ENCODE results near the gene CDYL.

The CDYL gene

DNA sequence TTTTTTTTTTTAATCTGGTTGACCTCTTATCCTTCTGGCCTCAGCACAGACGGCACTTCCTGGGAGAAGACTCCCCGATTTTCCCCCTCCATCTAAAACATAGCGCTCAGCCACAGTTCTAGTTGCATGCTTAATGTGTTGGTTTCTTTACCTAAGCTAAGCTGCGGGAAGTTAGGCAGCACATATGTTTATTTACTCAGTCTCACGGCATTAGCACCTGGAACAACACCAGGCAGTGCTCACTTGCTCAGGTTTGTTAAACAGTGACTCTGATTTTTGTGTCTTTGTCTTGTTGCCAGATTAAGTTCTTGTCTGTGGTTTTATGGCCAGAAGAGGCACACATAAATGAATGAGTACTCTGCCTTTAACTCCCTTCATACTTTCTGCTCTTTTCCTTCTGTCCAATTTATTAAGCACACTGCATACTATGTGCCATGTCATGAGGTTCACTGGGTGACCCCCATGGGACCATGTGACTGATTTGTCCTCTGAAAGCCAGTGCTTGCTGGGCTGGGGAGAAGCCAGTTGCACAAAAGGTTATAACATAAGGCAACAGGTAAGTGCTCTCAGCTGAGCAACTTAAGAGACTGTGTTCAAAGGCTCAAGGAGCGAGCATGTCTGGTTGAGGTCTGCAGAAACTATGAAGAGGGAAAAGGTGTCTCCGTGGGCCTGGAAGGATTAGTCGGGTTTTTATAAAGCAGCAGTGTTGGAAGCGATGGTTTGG is 134.0 kb downstream of the CDYL start:
- DNase-seq: peak; percentile 61

DNA sequence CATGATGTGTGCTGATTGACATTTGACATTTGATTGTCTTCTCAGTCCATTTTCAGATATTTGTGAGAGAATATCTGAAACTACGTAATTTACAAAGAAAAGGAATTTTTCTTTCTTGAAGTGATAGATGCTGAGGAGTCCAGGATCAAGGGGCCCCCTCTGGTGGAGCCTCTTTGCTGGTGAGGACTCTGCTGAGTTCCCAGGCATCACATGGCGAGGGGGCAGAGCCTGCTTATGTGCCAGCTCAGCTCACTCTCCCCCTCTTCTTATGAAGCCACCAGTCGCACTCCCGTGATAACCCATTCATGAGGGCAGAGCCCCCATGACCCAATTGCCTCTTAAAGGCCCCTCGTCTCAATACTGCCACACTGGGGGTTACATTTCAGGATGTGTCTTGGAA is 136.4 kb downstream of the CDYL start:
- DNase-seq: no peak

DNA sequence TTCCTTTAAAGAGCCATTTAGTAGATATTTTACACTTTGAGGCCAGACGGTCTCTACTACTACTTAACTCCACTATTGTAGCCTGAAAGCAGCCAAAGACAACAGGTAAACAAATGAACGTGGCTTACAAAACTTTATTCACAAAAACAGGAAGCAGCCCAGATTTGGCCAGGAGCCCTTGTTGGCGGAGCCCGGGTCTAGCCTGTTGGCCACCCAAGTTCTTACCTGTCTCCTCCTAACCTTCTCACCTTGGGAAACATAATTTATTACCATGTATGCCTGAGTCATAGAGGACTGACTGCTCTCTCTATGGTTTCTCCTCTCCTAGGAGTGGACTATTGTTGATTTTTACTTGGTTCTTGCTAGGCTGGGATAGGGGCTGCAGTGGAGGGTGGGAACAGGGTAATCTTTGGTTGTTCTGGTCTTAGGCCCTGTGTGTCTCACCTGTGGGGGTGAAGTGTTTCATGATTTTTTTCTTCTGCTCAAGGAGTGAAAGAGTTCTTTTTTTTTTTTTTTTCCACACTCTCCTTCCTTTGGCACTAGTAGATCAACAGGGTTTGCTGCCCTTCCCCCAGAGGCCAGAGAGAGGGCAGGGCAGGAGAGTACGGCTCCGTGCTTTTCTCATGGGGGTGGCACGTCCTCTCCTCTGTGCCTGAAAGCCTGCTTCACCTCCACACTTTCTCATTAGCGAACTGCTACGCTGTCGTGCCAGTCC is 137.7 kb downstream of the CDYL start:
- DNase-seq: no peak

DNA sequence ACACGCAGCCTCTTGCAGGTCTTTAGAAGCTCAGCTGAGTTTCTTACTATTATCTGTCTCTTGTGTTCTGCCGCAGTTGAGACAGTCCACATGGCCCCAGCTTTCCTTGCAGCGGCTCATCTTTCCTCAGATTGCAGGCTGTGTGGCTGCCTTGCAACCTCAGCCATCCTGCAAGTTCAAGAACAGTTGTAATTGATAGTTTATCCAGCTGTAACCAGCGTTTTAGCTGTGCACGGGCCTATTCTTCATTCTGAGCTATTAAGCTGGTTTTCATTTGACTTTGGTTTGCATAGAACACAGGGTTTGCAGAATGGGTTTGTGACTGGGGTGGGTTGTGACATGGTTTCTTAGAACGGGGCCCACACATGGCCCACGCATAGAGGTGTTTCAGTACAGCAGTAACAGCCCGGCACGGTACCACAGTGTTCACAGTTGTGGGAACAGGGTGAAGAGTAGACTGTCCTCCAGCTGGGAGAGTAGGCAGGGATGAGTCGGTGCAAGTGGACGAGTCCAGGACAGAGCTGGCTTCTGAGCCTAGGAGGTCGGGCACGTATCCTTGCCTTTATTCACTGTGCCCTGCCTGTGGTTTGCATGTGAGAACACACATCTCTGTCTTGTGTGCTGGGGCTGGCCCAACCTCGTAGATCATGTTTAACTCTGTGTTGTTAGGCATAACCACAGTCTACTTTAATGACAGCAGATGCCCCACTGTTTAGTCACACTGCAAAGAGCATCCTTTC is 138.4 kb downstream of the CDYL start:
- no peak for DNase-seq

DNA sequence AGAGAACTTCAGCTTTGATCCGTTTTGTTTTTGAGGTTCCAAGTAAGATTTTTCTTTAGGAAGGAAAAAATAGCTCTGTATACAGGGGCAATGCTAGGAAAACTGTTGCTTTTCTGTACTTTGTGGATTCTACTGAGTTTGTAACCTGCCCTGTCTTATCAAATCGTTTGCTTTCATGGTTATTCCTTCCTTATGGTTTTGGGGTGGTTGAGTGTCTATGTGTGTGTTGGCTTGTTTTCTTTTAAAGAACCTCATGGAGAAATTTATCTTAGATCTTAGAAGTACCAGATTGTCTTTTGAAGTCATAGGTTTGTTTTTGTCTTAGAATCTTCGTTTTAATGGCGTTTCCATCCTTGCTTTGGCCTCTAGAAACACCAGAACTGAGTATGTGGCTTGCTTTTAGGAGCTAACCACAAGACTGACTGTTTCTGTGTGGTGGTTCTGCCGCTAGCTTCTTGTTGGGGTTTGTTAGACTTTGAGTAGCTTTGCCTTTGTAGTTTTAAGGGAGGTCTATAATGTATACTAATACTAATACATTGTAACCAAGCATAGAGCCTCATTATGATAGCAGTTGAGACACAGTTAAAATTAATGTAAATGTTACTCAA is 140.9 kb downstream of the CDYL start:
- no peak for DNase-seq

DNA sequence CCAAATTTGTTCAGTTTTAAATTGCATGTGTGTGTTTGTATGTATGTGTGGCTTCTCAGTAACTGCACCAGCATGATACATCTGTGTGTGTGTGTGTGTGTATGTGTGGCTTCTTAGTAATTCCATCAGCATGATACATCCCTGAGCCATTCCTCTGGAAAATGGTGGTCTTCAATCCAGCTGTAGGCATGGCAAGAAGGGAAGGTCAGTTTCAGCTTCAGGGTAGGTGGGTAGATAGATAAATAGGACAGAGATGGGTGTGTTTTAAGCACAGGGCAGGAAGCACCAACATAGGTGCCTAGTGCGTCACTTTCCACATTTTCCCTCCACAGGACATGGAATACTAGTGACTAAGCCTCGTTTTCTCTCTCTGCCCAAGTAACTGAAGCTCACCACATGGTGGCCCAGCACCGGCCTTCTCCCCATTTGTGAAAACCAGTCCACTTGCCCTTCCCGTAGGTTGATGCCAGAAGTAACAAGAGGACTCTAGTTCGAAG is 144.8 kb downstream of the CDYL start:
- DNase-seq: no peak

DNA sequence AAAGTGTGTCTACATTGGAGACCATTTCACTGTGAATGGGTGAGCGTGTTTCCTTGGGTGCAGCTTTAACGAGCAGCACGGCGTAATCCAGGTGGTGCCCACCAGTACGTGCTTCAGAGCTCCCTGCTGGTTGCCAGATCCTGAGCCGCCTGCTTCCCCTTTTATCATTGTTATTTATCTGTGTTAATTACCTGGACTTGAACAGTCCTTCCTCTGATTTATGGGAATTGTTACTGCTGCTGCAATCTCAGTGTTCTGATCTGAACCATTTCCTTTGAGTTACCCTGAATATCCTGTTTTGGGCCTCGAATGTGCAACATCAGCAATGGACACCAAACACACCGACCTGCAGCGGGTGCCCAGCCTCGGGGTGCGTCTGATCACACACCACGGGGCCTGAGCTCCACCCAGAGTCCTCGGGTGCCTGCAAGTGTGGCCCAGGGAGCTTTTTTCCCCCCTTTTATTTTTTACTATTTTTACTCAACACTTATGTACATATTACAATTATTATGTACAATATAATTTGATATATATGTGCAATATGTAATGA is 146.4 kb downstream of the CDYL start:
- DNase-seq: peak; percentile 74

DNA sequence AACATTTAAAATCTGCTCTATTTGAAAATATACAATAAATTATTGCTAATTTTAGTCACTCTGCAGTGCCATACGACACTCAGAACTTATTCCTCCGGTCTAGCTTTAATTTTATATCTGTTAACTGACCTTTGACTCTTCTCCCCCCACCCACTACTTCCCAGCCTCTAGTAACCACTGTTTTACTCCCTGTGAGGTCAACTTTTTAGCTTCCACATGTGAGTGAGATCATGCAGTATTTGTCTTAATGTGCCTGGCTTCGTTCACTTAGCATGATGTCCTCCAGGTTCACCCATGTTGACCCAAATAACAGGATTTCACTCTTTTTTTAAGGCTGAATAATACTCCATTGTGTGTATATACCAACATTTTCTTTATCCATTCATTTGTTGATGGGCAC is 146.9 kb downstream of the CDYL start:
- no peak for DNase-seq

DNA sequence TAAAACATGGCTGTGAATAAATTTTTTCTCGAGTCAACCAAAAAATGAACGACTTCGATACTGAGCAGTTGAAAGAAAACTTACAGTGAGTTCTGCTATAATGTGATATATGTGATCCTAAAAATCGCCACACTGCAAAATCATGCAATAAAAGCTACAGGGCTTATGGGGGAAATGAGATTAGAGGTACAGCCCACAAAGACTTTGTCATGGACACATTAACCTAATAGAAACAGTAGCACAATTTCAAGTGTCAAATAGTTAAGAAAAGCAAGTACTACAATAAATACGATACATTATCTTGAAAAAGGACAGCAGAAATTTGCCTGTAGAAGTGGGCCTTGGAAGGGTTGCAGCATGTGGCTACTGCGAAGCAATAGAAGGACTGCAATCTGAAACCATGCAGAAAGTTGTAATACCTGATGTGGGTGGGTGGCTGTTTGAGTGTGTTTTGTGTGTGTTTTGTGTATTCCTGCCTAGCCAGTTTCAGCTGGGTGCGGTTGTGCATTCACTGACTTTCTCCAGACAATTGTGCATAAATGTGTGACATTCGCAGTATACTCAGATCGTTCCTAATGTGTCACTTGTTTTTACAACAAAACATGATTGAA is 148.6 kb downstream of the CDYL start:
- DNase-seq: no peak

DNA sequence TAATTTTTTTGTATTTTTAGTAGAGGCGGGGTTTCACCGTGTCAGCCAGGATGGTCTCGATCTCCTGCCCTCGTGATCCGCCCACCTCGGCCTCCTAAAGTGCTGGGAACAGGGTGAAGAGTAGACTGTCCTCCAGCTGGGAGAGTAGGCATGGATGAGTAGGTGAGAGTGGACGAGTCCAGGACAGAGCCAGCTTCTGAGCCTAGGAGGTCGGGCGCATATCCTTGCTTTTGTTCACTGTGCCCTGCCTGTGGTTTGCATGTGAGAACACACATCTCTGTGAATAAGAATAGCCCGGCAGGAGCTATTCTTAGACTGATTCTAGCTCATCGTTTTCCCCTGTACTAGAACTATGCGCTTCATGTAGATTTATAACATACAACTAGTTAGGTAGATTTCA is 149.4 kb downstream of the CDYL start:
- no peak for DNase-seq

DNA sequence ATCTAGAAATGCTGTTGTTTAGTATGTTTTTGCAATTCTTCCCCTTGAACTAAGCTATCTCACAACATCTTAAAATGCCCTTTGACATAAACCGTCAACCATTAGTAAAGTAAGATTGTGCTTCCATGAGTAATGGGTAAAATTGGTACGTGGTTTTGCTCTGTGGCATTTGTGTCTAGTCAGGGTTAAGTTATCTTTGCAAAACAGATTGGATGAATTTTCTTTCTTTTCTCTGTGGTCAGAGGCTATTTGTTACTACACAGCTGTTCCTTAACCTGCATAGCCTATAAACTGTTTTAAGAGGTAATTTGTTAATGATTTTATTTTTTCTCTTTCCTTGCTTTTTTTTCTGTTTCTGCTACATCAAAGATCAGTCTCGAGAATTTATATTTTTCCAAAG is 152.2 kb downstream of the CDYL start:
- no peak for DNase-seq

DNA sequence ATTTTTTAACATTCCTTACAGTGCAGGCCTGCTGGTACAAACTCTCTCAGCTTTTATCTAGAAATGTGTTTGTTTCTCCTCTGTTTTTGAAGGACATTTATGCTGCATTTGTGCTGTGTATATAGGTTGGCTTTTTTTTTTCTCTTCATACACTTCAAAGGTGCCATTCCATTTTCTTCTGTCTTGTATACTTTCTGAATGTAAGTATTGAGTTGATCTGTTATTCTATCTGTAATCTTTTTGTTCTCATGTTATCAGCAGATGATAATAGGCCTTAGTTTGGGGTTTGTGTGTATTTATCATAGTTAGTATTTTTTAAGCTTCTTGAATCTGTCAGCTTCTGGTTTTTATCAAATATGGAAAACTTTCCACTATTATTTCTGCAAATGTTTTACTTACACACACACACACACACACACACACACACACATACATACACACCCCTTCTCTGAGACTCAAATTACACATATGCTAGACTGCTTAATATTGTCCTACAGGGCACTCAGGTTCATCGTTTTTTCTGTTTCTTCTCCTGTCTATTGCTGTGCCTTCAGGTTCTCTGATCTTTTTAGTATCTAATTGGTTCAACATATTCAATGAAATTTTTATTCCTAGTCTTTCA is 153.0 kb downstream of the CDYL start:
- no peak for DNase-seq

DNA sequence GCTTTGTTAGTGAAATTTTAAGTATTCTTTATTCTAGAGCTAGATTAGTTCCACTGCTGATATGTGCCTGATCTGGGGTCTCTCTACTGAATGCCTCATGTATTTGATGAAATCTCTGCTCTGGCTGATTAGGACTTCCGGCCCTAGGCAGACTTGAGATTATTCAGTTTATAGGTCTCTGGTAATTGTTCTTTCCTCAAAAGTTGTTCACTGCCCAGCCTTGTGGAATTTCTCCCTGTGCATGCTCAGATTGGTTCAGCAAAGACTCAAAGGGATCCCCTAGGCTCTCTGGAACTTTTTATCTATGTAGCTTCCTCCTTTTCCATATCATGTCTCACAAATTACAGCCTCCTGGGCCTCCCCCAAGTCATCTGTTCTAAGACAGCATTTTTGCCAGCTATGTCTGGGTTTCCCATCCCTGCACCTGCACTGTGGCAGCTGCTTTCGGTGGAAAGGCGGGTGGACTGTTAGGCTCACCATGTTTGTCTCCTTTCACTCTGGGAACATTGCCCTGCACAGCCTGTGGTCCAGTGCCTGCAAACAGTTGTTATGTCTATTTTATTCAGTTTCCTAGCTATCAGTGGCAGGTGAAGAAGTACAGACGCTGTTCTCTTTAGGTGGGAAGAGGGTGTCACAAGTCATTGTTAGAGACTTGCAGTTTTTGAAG is 154.0 kb downstream of the CDYL start:
- DNase-seq: peak; percentile 40

DNA sequence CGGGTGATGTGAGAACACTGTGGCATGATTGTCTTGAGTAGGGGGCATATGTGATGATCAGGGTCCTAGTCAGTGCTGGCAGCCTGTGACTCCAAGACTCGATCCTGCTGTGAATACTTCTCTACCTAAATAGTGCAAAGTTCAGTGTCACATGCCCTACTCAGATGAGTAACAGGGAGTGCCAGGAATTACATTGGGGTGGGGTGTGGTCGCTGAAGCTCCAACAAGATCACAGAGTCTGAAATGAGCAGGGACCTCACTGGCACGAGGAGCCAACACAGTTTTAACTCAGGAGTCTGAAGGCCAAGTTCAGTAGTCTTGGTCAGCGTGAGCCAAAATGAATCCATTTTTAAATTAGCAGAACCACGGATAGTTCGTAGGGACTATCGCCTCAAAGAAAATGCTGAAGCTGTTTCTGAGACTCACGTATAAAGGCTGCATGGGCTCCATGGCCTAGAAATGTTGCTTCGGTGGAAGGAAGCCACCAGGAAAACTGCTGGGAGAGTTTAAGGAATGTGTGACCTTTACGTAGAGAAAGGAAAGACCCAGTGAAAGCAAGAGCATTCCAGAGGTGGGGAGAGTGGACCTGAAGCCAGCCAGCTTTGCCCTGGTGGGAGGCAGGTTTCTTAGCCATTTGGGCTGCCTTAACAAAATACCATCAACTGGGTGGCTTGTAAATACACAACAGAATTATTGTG is 155.5 kb downstream of the CDYL start:
- DNase-seq: no peak

DNA sequence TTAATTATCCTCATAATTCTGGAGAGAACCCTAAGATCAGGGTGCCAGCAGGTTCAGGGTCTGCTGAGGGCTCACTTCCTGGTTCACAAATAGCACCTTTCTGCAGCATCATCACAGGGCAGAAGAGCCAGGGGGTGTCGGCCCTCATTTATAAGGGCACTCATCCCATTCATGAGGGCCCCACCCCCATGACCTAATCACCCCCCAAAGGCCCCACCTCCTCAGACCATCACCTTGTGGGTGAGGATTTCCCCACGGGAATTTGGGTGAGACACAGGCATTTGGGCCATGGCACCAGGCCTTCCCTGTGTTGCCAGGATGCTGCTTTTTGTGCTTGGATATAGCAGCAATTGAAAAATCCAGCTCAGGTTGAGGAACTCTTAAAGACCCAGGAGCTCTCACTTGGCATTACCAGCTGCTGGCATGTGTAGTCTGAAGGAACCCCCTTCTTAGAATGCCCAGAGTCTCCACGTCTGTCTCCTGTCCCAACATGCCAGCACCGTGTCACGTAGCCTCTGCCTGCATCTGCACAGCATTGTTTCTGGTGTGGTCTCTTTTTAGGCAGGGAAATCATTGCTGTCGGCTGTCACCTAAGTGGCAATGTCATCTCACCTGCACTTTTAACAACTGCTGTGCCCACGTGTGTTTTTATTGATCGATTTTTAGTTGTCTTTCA is 156.2 kb downstream of the CDYL start:
- no peak for DNase-seq

DNA sequence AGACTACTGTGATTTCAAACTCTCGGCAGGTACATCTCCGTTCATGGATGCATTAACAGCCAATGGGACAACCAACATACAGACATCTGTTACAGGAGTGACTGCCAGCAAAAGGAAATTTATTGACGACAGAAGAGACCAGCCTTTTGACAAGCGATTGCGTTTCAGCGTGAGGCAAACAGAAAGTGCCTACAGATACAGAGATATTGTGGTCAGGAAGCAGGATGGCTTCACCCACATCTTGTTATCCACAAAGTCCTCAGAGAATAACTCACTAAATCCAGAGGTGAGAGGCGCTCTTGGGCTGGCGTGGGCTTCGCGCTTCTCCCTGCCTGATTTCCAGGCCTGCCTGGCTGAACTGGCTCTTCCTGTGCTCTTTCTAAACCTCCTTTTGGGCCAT is 159.3 kb downstream of the CDYL start:
- no peak for DNase-seq

DNA sequence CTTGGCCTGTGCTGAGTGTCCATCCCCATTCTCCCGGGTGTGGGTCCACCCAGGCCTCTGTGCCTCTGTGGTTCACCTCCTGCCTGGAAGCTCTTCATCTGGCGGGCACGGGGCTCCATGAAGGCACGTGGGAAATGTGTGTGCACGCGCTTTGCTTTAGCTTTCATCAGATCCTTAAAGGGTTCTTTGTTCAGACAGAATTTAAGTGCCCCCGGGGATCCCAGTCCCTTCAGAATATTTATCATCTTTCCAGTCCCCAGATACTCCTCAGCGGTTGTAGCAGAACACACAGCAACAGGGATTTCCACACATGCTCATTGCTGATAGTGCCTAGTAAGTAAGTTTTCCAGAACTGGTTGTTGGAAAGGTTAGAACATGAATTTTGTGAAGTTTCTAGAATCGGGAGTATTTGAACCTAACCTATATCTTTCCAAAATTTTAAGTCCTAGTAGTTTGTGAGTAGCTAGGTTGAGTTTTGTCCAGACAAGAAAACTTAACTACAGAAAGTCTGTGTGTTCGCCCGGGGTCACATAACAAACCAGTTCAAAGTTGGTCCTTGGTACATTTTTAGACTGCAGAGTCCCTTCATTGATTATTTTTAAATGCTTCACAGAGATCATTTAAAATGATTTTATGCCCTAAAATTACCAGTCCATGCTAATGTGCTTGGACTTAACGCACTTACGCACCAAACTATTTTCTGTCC is 159.9 kb downstream of the CDYL start:
- DNase-seq: no peak

DNA sequence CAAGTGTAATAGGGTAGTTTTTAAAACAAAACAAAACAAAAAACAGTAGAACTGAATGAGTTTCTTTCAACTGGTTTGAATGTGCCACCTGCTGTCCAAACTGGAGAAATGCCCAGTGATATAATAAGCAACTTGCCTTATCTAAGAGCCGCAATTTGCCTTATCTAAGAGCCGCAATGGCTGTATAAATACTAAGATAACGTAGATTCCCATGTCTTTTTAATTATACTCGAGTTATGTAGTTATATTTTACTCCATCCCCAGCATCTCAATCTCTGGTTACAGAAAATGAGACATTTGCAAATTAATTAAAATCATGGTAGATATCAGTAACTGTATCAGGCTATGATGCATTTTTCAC is 160.5 kb downstream of the CDYL start:
- DNase-seq: peak; percentile 54

DNA sequence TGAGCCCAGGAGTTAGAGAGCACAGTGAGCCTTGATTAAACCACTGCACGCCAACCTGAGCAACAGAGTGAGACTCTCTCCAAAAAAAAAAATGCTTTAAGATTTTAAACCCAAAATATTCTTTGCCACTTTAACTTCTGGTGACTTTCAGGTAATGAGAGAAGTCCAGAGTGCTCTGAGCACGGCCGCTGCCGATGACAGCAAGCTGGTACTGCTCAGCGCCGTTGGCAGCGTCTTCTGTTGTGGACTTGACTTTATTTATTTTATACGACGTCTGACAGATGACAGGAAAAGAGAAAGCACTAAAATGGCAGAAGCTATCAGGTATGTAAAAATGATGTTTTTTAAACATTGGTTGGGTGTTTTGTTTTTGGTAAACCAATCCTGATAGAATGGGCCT is 161.2 kb downstream of the CDYL start:
- DNase-seq: no peak

DNA sequence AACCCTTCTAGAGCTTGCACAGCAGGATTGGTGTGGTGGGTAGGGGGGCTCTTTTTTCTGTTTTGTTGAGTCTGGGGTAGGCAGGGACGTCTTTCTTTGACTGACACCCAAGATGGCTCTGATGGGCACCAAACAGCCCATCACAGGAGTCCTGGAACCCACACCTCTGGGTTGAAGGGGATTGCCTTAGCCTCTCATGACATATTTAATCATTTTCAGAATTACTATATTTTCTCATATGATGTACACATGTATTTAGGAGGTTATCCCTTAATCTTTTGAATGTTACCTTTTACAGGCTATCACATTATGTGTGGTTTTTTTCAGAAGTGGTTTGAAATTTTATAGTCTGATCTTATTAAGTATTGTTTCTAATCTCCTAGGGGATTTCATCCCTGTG is 163.0 kb downstream of the CDYL start:
- no peak for DNase-seq

All from NCI-H774 (cell line).